GM19467 (cell line): ENCODE measurements around the gene MAP3K14.
"Not testable (repeated sequence)": the region's sequence is repeated elsewhere in the genome, so short reads cannot be mapped to it uniquely, and the experiment has no call there.

Experiments used
- ATAC-seq: cut with Tn5 transposase; IDR thresholded peaks from one replicate; pipeline ENCODE4 v1.9.1; 2021; ENCODE audit warnings: mild to moderate bottlenecking, moderate library complexity; ENCODE audit not compliant: unreplicated experiment

MAP3K14 gene

GRCh38 chr17:45302220-45302619 is 14.6 kb downstream of the MAP3K14 start:
- not testable (repeated sequence) for ATAC-seq

DNA sequence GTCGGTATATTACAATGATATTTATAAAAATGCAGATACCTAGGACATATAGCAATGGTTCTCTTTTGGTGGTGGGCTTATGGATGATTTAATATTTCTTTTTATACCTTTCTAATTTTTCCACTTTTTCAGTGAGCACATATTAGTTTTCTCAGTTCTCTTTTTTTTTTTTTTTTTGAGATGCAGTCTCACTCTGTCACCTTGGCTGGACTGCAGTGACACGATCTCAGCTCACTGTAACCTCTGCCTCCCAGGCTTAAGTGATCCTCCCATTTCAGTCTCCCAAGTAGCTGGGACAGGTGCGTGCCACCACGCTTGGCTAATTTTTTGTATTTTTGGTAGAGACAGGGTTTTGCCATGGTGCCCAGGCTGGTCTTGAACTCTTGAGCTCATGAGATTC is 15.1 kb downstream of the MAP3K14 start:
- no peak for ATAC-seq

GRCh38 chr17:45300060-45300751 is 16.6 kb downstream of the MAP3K14 start:
- ATAC-seq: no peak

DNA sequence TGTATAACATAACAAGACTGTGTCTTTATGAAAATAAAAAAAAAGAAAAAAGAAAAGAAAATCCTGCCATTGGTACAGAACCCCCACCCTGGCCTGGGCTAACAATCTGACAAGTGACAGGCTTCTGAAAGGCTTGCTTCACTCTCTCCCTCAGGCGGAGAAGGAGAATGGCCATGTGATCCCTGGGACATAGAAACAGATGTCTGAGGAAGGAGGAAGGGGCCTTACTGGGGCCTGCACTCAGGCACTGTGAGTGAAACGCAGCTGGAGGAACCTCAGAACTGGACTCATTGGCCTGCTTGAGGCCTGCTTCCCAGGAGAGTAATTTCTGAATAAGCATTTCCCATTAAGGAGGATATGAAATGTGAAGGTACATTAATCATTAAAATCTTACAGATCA is 17.5 kb downstream of the MAP3K14 start:
- no peak for ATAC-seq

GRCh38 chr17:45298546-45299285 is 18.1 kb downstream of the MAP3K14 start:
- ATAC-seq: no peak

GRCh38 chr17:45296833-45297124 is 20.0 kb downstream of the MAP3K14 start:
- no peak for ATAC-seq

- no peak for ATAC-seq
Observed at GRCh38 chr17:45296003-45296832, 20.6 kb downstream of the MAP3K14 start.

- no peak for ATAC-seq
Observed at GRCh38 chr17:45294506-45294905, 22.3 kb downstream of the MAP3K14 start.

- ATAC-seq: no peak
Observed at GRCh38 chr17:45293413-45294211, 23.2 kb downstream of the MAP3K14 start.

DNA sequence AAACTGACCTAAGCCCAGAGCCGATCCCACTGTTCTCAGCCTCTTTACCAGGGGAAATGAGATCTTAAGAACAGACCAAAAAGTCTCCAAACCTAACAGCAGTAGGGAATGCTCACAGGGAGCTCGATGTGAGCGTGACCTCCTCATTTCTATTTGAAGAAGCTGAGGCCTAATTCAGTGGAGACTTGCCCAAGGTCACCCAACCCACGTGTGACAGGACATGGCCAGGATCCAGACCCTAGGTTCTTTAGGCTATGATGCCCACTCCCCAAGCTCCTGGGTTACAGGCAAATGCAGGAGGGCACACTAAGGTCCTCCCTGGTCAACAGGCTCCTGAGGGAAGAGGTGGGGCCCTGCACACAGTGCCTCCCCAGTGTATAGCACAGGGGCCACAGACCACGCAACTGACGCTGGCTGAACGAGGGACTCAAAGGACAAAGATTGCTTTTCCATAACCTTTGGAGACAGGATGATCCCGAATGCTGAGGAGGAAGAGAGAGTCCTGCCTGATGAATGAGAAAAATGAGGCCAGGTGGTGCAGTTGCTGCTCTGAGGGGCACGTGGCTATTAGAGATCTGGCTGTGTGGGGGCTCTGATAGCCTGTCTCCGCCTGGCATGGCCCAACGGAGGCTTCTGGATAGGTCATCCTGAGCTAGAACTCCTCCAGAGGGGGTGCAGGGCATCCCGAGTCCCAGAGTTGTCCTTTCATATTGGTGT is 24.0 kb downstream of the MAP3K14 start:
- no peak for ATAC-seq

GRCh38 chr17:45291171-45291805 is 25.5 kb downstream of the MAP3K14 start:
- ATAC-seq: no peak

GRCh38 chr17:45290269-45290765 is 26.5 kb downstream of the MAP3K14 start:
- no peak for ATAC-seq

DNA sequence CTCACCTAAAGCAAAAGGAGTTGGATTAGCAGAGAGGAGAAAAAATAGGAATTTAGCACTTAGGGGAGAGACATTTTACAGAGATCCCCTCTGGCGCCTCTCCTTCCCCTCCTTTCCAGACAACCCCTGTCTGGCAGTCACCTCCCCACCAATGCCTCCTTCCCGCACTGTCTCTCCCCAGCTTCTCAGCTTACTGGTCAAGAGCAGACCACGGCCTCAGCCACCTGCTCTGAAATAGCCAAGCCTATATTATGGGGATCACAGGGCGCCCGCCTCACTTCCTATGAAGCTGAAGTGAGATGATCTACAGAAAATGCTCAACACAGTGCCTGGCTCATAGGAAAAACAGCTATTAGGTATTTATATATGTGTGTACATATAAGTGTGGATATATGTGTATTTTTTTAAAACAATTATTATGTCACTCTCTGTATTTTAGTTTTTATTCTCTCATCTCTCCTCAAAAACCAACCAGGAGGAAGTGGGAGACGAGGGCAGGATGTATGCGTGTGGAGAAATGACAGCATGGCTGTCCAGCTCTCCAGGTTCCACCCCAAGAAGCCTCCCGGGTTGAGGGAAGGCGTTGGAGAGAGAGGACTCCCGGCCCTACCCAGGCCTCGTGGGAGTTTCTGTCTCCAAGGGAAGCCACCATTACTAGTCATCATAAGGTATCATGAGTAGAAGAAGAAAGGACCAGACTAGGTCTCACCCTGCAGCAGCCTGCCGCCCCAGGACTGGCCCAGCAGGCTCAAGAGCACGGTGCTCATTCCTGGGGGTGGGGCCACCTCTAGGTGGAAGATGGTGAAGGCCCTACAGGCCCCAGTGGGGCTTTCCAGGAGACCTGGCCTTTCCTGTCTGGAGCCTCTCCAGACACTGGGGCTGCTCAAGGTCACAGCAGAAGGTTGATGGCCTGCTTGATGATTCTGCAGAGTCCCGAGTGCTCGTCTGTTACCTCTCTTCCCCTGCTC is 27.2 kb downstream of the MAP3K14 start:
- ATAC-seq: no peak

DNA sequence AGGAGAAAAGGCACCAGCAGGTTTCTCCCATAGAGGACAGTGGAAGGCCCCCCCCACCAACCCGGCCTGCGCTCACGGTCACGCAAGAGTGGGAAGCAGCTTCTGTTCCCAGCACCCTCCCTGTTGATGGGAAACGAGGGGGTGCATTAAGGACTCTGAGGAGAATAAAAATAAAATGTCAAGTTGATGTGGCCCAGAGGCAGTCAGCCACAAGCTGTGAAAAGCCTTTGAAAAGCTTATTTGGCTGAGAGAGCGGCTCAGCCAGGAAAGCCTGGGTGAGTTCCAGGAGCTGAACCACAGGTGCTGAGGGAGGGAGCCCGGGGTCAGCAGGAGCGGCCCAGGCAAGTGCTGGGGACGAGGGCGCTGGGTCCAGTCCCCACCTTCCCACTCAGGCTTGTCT is 28.0 kb downstream of the MAP3K14 start:
- no peak for ATAC-seq

GRCh38 chr17:45287526-45288500 is 29.0 kb downstream of the MAP3K14 start:
- no peak for ATAC-seq

GRCh38 chr17:45286286-45286685 is 30.5 kb downstream of the MAP3K14 start:
- ATAC-seq: no peak
